ENCODE data around the gene TNPO2. TPM values are rescaled to one million over a fixed set of nuclear protein-coding genes. Genes with fewer than 3 reads are reported as not detected.

The TNPO2 gene
- total RNA-seq, 1 donor from 2014 or later = 138 TPM

GRCh38 chr19:12767150-12767549, 43.4 kb upstream of the TNPO2 start:
- H3K4me3 Mint-ChIP-seq = no peak overlapping the region

GRCh38 chr19:12766051-12766521, 42.4 kb upstream of the TNPO2 start:
- DNase-seq (ENCODE audit: low read depth, low spot score) = peak; percentile 73
- TF ChIP-seq CTCF (conservative IDR thresholded peaks at IDR 0.05) = peak; percentile 75
- no peaks in the 10 kb centered on the region for H3K27me3 Mint-ChIP-seq (ENCODE audit: low read depth)
- H3K4me3 Mint-ChIP-seq = peak overlapping the region; percentile 47
- H3K4me1 Mint-ChIP-seq = peaks cover 4% of the 10 kb centered on the region
- no peaks in the 10 kb centered on the region for H3K36me3 Mint-ChIP-seq (ENCODE audit: low read depth)
- no peak overlapping the region for H3K27ac Mint-ChIP-seq (ENCODE audit: unreplicated experiment)
- H3K9me3 Mint-ChIP-seq = no peaks in the 10 kb centered on the region

More at GRCh38 chr19:12767150-12767549, 43.4 kb upstream of the TNPO2 start:
- Mint-ChIP-seq H3K36me3 (ENCODE audit: low read depth) (no peaks in the 10 kb centered on the region), H3K9me3 (no peaks in the 10 kb centered on the region), H3K27ac (ENCODE audit: unreplicated experiment) (no peak overlapping the region), H3K4me1 (peaks cover 4% of the 10 kb centered on the region), H3K27me3 (ENCODE audit: low read depth) (no peaks in the 10 kb centered on the region)
- DNase-seq (ENCODE audit: low read depth, low spot score) = no peak
- no peak for TF ChIP-seq CTCF (conservative IDR thresholded peaks at IDR 0.05)

GRCh38 chr19:12764698-12765097, 41.0 kb upstream of the TNPO2 start:
- Mint-ChIP-seq H3K27ac (ENCODE audit: unreplicated experiment) (no peak overlapping the region), H3K9me3 (peaks cover 4% of the 10 kb centered on the region), H3K27me3 (ENCODE audit: low read depth) (peaks cover 3% of the 10 kb centered on the region), H3K4me3 (no peak overlapping the region), H3K4me1 (peaks cover 9% of the 10 kb centered on the region), H3K36me3 (ENCODE audit: low read depth) (peaks cover 4% of the 10 kb centered on the region)
- no peak for DNase-seq (ENCODE audit: low read depth, low spot score)
- no peak for TF ChIP-seq CTCF (conservative IDR thresholded peaks at IDR 0.05)

GRCh38 chr19:12763100-12763499, 39.4 kb upstream of the TNPO2 start:
- H3K4me1 Mint-ChIP-seq = peaks cover 11% of the 10 kb centered on the region
- H3K27me3 Mint-ChIP-seq (ENCODE audit: low read depth) = peaks cover 3% of the 10 kb centered on the region
- DNase-seq (ENCODE audit: low read depth, low spot score) = no peak
- TF ChIP-seq CTCF (conservative IDR thresholded peaks at IDR 0.05) = no peak
- H3K27ac Mint-ChIP-seq (ENCODE audit: unreplicated experiment) = no peak overlapping the region
- peaks cover 4% of the 10 kb centered on the region for H3K9me3 Mint-ChIP-seq
- H3K4me3 Mint-ChIP-seq = no peak overlapping the region
- peaks cover 4% of the 10 kb centered on the region for H3K36me3 Mint-ChIP-seq (ENCODE audit: low read depth)

- TF ChIP-seq CTCF (conservative IDR thresholded peaks at IDR 0.05) = no peak
- Mint-ChIP-seq H3K9me3 (peaks cover 4% of the 10 kb centered on the region), H3K4me3 (no peak overlapping the region), H3K4me1 (peaks cover 17% of the 10 kb centered on the region), H3K27ac (ENCODE audit: unreplicated experiment) (peak overlapping the region; percentile 47), H3K27me3 (ENCODE audit: low read depth) (peaks cover 7% of the 10 kb centered on the region), H3K36me3 (ENCODE audit: low read depth) (peaks cover 4% of the 10 kb centered on the region)
- no peak for DNase-seq (ENCODE audit: low read depth, low spot score)
Measured at GRCh38 chr19:12759686-12760085, 36.0 kb upstream of the TNPO2 start.
